ENCODE data around the gene CRK.

CRK gene

GRCh38 chr17:1455797-1456599, at the start of gene CRK:
TSS of gene CRK (minus strand) at chr17:1456232. CDS start at chr17:1456117, 115 bp downstream.
- DNase-seq (ENCODE audit: low read depth, low spot score) = peak; percentile 99

DNA sequence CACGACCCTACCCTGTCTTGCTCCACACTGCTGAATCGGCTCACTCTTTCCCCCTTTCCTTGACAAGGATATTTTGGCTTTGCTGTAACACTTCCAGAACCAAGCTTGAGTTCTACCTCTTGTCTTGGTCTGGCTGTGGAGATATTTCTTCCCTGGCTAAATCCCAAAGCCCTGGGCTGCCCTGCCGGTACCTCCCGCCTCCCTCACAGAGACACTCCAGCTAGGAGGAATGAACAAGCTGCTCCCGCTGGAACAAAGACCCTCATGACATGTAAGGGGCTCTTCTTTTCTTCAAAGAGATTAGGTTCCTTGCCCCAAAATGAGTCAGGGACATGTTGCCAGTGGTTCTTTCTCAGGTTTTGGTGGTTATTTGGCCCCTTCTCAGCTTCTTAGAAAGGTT, 49.6 kb upstream of the CRK start:
- DNase-seq (ENCODE audit: low read depth, low spot score) = no peak

GRCh38 chr17:1504866-1505265, 48.8 kb upstream of the CRK start:
- no peak for DNase-seq (ENCODE audit: low read depth, low spot score)

DNA sequence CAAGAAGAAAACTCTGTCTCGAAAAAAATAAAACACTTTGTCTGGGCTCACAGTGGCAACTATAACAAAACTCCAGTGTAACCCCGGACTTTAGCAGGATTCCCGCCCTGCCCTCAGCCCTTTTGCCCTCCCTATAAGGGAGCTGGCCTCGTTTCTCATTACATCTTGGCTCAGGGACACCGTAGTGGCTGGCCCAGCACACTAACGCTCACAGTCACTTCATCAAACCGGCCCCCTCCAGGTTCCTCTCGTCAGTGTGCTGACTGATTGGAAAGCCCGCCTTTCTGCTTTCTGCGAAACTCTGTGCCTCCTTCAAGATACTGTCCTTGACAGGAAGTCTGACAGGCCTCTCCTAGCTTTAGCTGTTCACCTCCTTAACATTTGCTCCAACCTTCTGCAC, 47.7 kb upstream of the CRK start:
- DNase-seq (ENCODE audit: low read depth, low spot score) = no peak

GRCh38 chr17:1498869-1499268, 42.8 kb upstream of the CRK start:
- peak; percentile 77 for DNase-seq (ENCODE audit: low read depth, low spot score)

DNA sequence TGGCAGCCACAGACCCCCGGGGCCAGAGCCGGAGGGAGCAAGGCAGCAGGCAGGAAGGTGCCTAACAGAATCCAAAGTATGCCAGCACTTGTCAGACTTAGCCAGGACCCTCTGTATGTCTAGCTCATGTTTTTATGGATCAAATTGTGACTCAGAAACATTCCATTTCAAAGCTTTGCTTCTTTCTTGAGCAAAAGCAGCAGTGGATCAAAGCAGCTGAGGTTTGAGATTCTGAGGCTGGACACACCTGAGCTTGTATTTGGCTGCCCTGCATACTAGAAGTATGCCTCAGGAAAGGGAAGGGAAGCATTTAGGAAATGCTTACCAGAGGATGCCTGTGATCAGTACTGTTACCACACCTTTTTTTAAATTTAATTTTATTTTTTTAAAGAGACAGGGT, 42.2 kb upstream of the CRK start:
- peak; percentile 47 for DNase-seq (ENCODE audit: low read depth, low spot score)

GRCh38 chr17:1497831-1498230, 41.8 kb upstream of the CRK start:
- no peak for DNase-seq (ENCODE audit: low read depth, low spot score)

DNA sequence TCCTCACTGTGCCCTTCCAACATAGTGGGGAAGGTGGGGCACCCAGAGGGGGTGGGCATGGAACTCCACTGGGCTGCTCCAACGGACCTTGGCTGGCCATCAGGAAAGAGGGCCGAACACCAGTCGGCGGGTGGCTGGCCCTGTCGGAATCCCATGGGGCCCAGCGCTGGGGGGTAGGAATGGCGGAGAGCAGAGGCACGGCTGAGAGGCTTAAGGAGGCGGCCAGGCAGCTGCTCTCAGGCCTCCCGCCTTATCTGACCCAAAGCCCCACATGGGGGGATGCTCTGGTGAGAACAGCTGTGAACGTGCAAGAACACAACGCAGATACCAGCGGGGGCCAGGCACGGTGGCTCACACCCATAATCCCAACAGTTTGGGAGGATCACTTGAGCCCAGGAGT, 40.8 kb upstream of the CRK start:
- no peak for DNase-seq (ENCODE audit: low read depth, low spot score)

DNA sequence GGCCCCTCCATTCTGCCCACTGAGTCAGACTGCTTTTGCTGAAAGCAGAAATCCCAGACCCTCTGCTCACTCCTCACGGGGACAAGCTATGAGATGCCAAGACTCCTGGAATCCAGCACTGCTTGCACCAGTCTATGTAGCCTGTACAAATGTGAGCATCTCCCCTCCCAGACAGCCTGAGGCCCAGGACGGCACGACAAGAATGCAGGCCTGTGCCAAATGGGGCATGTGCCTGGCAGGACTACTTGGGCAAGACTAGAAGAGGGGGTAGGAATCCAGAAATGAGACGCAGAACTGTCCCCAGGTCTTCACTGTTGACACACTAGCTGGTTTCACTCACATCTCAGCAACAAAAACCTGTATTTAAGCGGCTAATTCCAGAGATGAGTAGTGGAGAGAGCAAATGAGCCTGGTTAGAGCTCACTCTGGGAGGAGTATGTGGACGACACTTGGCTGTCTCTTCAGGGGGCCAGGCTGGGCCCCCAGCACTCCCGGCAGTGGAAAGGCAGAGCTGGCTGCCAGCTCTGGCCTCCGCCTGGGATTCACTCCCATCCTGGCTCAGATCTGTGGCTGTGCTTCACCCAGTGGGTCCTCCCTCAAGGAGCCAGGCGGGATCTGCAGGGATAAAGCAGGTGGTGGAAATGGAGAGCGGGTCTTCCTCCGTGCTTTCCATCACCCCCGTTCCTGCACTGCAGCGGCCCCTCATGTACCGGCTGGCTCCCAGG, 39.4 kb upstream of the CRK start:
- DNase-seq (ENCODE audit: low read depth, low spot score) = peak; percentile 84

GRCh38 chr17:1494736-1495253, 38.8 kb upstream of the CRK start:
- DNase-seq (ENCODE audit: low read depth, low spot score) = no peak

GRCh38 chr17:1494203-1494602, 38.2 kb upstream of the CRK start:
- no peak for DNase-seq (ENCODE audit: low read depth, low spot score)

DNA sequence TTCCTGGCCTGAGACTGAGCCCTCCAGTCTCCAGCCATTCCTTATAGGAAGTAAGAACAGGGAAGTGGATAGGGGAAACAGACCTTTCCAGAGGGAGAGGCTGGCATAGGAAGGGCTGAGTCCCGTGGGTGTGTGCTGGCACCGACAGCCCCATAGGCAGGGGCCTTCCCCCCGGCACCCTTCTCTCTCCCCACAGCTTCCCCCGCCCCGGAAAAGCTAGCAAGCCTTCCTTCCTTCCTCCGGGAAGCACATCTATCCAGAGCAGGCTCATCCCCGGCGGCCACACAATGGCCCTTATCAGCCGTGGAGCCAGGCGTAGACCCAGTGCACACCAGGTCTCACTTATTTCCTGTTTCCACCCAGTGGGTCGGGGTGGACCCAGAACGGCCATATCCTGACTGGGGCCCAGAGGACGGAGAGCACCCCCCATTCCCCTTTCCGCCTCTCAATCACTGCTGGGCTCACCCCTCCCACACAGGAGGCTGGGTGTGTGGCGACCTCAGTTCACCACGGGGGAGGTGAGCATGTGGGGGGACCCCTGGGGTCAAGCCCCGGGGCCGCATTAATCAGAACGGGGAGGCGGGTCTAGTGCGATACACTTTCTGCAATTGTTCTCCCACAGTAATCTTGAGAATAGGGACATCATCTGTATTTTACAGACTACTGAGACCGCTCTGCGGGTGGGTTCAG, 37.4 kb upstream of the CRK start:
- no peak for DNase-seq (ENCODE audit: low read depth, low spot score)

GRCh38 chr17:1492249-1493206, 36.5 kb upstream of the CRK start, which contains the start of gene MYO1C:
TSS of gene MYO1C (minus strand) at chr17:1492686. CDS start at chr17:1492487, 199 bp downstream.
- DNase-seq (ENCODE audit: low read depth, low spot score) = no peak

DNA sequence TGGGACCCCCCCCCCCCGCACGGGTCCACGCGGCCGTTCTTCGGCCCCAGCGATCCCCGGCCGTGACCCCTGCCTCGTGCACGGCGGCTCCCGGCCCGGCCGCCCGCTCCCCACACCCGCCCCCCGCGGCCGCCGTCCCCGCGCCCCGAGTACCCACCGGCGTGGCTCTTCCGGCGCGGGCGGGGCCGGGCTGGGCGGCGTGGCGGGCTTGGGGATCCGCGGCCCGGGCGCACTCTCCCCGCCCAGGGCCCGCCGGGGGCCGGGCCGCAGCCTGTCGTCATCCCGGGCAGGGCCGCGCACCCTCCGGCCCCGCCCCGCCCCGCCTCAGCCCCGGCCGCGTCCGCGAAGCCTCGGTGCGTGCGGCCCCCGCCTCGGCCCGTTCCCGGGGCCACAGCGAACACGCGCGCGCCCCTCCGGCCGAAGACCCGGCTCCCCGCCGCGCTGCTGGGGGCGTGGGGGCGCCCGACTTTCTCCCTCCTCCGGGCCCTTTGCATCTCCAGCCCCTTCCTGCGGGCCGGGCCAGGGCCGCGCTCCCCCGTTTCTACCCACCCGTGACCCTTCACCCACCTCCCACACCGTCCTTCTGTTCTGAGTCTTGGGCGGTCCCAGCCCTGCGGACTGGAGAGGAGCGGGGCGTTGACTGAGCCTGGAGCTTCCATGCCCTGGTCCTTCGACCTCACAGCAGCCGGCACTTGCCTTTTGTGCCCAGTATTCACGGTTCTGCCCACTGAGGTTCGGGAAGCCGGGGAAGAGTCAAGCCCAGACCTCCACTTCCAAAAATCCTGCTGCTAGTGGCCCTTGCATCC, 35.6 kb upstream of the CRK start:
- peak; percentile 81 for DNase-seq (ENCODE audit: low read depth, low spot score)

- peak; percentile 69 for DNase-seq (ENCODE audit: low read depth, low spot score)
These were observed 34.8 kb upstream of the CRK start for GRCh38 chr17:1490643-1491442.

- DNase-seq (ENCODE audit: low read depth, low spot score) = no peak
These were observed 32.8 kb upstream of the CRK start for GRCh38 chr17:1488826-1489270.

DNA sequence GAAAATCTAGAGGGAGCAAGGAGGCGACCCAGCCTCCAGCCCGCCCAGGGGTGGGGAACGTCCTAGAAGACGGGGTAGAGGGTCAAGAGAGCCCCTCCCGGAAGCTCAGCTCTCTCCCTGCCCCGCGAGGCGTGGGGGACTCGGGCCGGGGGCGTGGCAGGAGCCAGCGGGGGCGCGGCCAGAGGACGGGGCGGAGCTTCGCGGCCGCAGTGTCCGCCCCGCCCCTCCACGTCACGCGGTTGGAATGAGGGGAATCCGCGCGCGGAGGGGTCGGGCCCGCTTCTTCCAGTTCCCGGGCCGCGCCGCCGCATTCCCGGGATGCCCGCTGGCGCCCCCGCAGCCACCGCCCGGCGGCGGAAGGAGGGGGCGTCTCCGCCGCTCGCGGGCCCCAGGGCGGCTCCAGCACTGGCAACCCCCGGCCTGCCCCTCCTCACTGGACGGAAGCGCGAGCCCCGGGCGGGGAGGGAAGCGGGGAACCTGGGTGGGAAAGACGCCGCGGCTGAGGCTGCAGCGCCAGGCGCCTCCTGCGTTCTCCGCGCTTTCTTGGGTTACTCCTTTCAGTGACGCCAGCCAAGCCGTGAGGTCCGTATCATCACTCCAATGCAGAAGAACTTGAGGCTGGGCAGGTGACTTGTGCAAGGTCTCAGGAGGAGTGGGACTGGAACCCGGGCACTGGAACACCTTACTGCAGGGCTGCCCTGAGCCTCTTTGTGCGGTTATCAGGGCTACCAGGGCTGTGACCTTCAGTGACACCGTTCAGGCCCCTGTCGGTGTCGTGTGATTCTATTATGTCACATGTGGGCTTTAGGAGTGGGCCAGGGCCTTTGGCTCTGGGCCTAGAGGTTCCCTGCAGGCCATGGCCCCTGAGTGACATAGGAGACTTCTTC, 32.1 kb upstream of the CRK start:
- peak; percentile 98 for DNase-seq (ENCODE audit: low read depth, low spot score)
